Melanocyte of skin (primary cell): ENCODE results near the gene KLHL8. TPM values are rescaled to one million over a fixed set of nuclear protein-coding genes. Genes with fewer than 3 reads are reported as not detected.

Experiments used
- total RNA-seq, 2 donors: library from RNA; depleted of rRNA; stranded (reverse); fragments of >200 nt; gene quantifications; 2 replicates each; pipeline ENCODE4 v1.2.3, GENCODE V29; 2012

The KLHL8 gene
- total RNA-seq: 10 to 100 TPM in 1 of 2 donors, 1 to 10 TPM in 1; 7.2 to 12.7 TPM

DNA sequence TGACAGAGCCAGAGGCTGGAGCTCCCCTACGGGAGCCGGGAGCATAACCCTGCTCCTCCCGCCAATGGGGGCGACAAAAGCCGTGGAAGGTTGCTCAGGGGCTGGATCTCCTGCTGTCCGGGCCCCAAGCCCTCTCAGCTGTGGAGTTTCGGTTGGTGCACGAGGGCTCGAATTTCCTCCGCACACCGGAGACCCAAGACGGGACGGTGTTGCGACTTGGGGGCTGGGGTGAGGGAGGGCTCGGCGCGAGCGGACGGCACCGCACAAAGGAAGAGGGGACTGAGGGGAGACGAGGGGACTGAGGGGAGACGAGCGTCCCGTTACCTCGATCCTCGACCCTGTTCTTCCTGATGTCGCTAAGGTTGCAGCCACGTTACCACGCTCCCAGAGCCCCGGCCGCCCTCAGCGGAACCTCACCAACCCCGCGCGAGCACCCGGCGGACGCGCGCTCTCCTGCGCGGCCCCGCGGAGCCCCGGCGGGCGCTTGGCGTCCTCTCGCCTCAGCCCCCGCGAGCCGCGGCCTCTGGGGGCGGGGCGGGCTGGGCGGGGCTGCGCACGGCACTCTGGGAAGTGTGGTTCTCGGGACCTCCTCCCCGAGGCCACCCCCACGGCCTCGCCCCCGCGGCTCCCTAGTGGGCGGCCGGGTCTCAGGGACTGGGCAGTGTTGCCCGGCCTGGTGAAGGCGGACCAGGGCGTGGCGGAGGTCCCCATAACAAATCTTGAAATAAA, at the start of gene KLHL8:
Gene KLHL8, minus strand, starts transcription at position 525 of the 729 bp plus-strand sequence. CDS start 25,079 bp downstream, outside the sequence.

Other genes starting within 250 kb of the KLHL8 start
- gene HSD17B13, start 102.3 kb upstream of the KLHL8 start, total RNA-seq: under 1 TPM in 1 of 2 donors, not detected in 1; under 0.01 TPM
- 10 to 100 TPM; 41.6 to 61.6 TPM for gene HSD17B11, start 170.6 kb upstream of the KLHL8 start, total RNA-seq
- gene NUDT9, start 202.0 kb upstream of the KLHL8 start, total RNA-seq: 10 to 100 TPM; 13.3 to 17.9 TPM